IMR-90 (cell line): ENCODE data around the gene RPL36A.

Experiments used
- BHLHE40 ChIP-seq: fragments of 150-350 bp; IDR thresholded peaks from 2 replicates; pipeline ENCODE4 v1.6.1; 2016; ENCODE audit warnings: mild to moderate bottlenecking, low read depth, low read length
- CTCF ChIP-seq: conservative IDR thresholded peaks from 2 replicates; pipeline ENCODE4 v1.5.1; 2012; ENCODE audit warnings: mild to moderate bottlenecking, low read depth, low read length, improper control_type of control experiment
- MXI1 ChIP-seq: IDR thresholded peaks from 2 replicates; pipeline ENCODE4 v1.6.1; 2012; ENCODE audit warnings: low read depth, mild to moderate bottlenecking, low read length, moderate library complexity, borderline replicate concordance
- POLR2A ChIP-seq: IDR thresholded peaks from 2 replicates; pipeline ENCODE4 v1.6.1; 2012; ENCODE audit warnings: mild to moderate bottlenecking, low read depth, low read length
- RAD21 ChIP-seq: IDR thresholded peaks from 2 replicates; pipeline ENCODE4 v1.6.1; 2012; ENCODE audit warnings: low read length, improper control_type of control experiment
- SMC3 ChIP-seq: fragments of 150-350 bp; IDR thresholded peaks from 2 replicates; pipeline ENCODE4 v1.6.1; 2016; ENCODE audit warnings: low read depth, mild to moderate bottlenecking, antibody characterized with exemption, low read length, moderate library complexity
- USF2 ChIP-seq: fragments of 150-350 bp; IDR thresholded peaks from 2 replicates; pipeline ENCODE4 v1.6.1; 2017; ENCODE audit warnings: mild to moderate bottlenecking, antibody characterized with exemption, low read length, low read depth

DNA sequence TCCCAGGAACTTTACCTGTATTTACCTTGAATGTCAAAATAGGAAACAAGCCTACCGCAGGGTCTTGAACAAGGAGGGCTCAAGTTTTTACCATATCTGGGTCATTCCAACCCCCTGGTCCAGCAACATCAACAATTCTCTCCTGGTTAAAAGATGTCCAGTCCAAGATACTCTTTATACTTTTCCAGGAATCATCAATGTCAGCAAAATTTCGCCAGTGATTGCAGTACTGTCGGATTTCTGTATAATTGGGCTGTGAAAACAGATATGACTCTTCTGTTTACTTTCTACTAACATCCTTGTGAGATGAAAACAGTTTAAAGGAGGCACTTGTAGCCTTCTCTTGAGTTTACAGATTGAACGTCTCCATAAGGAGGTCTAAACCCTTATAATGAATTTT is 7.9 kb downstream of the RPL36A start:
- TF ChIP-seq CTCF (no peak), SMC3 (no peak), BHLHE40 (no peak), USF2 (no peak), RAD21 (no peak), POLR2A (no peak), MXI1 (no peak)
